ENCODE results near the gene LCN6. TPM values are rescaled to one million over a fixed set of nuclear protein-coding genes. Genes with fewer than 3 reads are reported as not detected.
A peak's percentile ranks its signal among the peaks of the same experiment; 100 is the strongest.

LCN6 gene
- total and polyA plus RNA-seq, 9 of the 15 experiments (the other 6 are each of a cell fraction or from before 2014, with no cell fraction given), result 0.10 to 0.45 (median 0.37) TPM; not detected in 5

- no peak for TF ChIP-seq ZNF318 (IDR thresholded peaks at IDR 0.05; ENCODE audit: borderline replicate concordance in 1 of 2, low read depth in 1 of 2)
- no peak for TF ChIP-seq BCOR (IDR thresholded peaks at IDR 0.05)
- no peak for TF ChIP-seq ZNF41 (CRISPR knock-in tag; conservative IDR thresholded peaks at IDR 0.05)
- TF ChIP-seq ARNT (IDR thresholded peaks at IDR 0.05), result no peak
- TF ChIP-seq NONO (IDR thresholded peaks at IDR 0.05; ENCODE audit: low read depth in 2 of 2, low read length in 1 of 2), result no peak
- no peak for TF ChIP-seq GATAD2B (IDR thresholded peaks at IDR 0.05; ENCODE audit: borderline replicate concordance)
- TF ChIP-seq, protein P1, sequence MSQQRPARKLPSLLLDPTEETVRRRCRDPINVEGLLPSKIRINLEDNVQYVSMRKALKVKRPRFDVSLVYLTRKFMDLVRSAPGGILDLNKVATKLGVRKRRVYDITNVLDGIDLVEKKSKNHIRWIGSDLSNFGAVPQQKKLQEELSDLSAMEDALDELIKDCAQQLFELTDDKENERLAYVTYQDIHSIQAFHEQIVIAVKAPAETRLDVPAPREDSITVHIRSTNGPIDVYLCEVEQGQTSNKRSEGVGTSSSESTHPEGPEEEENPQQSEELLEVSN (IDR thresholded peaks at IDR 0.05; ENCODE audit: borderline replicate concordance in 1 of 2, extremely low read depth in 1 of 2, insufficient read depth in 1 of 2, insufficient read length in 1 of 2, low read depth in 1 of 2, low read length in 1 of 2, poor library complexity in 1 of 2, severe bottlenecking in 1 of 2), result peak in 1 of 2 experiments; percentile 64
- no peak for TF ChIP-seq ATF4 (CRISPR knock-in tag; IDR thresholded peaks at IDR 0.05)
- TF ChIP-seq KDM1A (IDR thresholded peaks at IDR 0.05), result no peak
- TF ChIP-seq SMARCC2 (IDR thresholded peaks at IDR 0.05; ENCODE audit: low read depth), result no peak
- TF ChIP-seq SPI1 (IDR thresholded peaks at IDR 0.05; ENCODE audit: borderline replicate concordance, low read depth, low read length), result no peak
- TF ChIP-seq HSF4 (CRISPR knock-in tag; IDR thresholded peaks at IDR 0.05; ENCODE audit: borderline replicate concordance), result no peak
- no peak for TF ChIP-seq KAT7 (CRISPR knock-in tag; IDR thresholded peaks at IDR 0.05; ENCODE audit: borderline replicate concordance)
- TF ChIP-seq RBM17 (IDR thresholded peaks at IDR 0.05; ENCODE audit: borderline replicate concordance, low read depth, low read length), result no peak
- TF ChIP-seq EP300 (IDR thresholded peaks at IDR 0.05; ENCODE audit: low read length), result no peak
- no peak for TF ChIP-seq SMARCA4 (IDR thresholded peaks at IDR 0.05)
- no peak for TF ChIP-seq SIRT6 (IDR thresholded peaks at IDR 0.05; ENCODE audit: low read depth, low read length)
Observed at GRCh38 chr9:136694163-136694871, 54.0 kb downstream of the LCN6 start (continued).

Measured in K562 (cell line).